HCT116 (cell line): ENCODE results near the gene LAMC3. TPM values are rescaled to one million over a fixed set of nuclear protein-coding genes. Genes with fewer than 3 reads are reported as not detected.

Experiments used
- ATAC-seq: fragments of 200-7000 bp; cut with Tn5 transposase; 2 replicates; pipeline ENCODE4 v1.9.1; 2020; ENCODE audit warnings: mild to moderate bottlenecking, moderate library complexity
- BruUV-seq: library from RNA; stranded (reverse); fragments of 400-500 nt; replicated peaks from 2 replicates; lab custom pipeline; 2021; lab: Mats Ljungman, UMichigan
- CTCF ChIA-PET: fragments of 300-600 bp; sonication (Branson Sonifier 250); formaldehyde crosslinking; loops from one replicate; lab custom pipeline; 2021; ENCODE audit warnings: antibody characterized with exemption; lab: Charles Lee
- POLR2A ChIA-PET: fragments of 300-600, 350-600 bp; sonication (Branson Sonifier 250); formaldehyde crosslinking; loops from one replicate; lab custom pipeline; 2021; ENCODE audit warnings: antibody characterized with exemption; lab: Charles Lee
- RAD21 ChIA-PET, 2 experiments: fragments of 300-600 bp; sonication (Branson Sonifier 250); formaldehyde crosslinking; loops; one replicate each; lab custom pipeline; 2023; ENCODE audit warnings: low total read pairs in 2 of 2; ENCODE audit not compliant: uncharacterized antibody in 2 of 2, unreplicated experiment in 2 of 2, low non-redundant PET in 1 of 2; lab: Charles Lee
- DNase-seq: peaks from one replicate; pipeline ENCODE4 v3.0.0-alpha.2; 2010; ENCODE audit warnings: low read depth, low spot score
- H2AFZ ChIP-seq: fragments of 200-600 bp; shearing (Covaris generic), sonication (generic); 2 replicates; pipeline ENCODE4 v1.6.1; 2017; ENCODE audit warnings: low read depth, mixed run types, mixed read lengths, antibody characterized with exemption, low read length; ENCODE audit not compliant: poor library complexity, severe bottlenecking
- H3K27ac ChIP-seq: 2 replicates; pipeline ENCODE4 v1.5.1; 2012; ENCODE audit warnings: low read depth, low read length
- H3K27me3 ChIP-seq: fragments of 200-600 bp; sonication (generic); 2 replicates; pipeline ENCODE4 v1.6.1; 2016; ENCODE audit warnings: mixed run types, low read length, mixed read lengths; ENCODE audit not compliant: insufficient read depth
- H3K36me3 ChIP-seq, 2 experiments: fragments of 200-500 bp in 1 of 2; fragments of 200-600 bp in 1 of 2; sonication (Bioruptor generic) in 1 of 2; sonication (generic) in 1 of 2; 2 replicates each; pipeline versions ENCODE4 v1.5.1 to v1.6.1; 2014 to 2016; ENCODE audit warnings: low read length in 2 of 2, inconsistent platforms in 1 of 2, mixed read lengths in 1 of 2, mixed run types in 1 of 2; ENCODE audit not compliant: insufficient read depth in 2 of 2, control insufficient read depth in 1 of 2
- H3K4me1 ChIP-seq, 2 experiments: fragments of 200-600 bp in 1 of 2; sonication (generic) in 1 of 2; 2 replicates each; pipeline versions ENCODE4 v1.5.1 to v1.6.1; 2012 to 2017; ENCODE audit warnings: low read length in 2 of 2, inconsistent platforms in 1 of 2, mild to moderate bottlenecking in 1 of 2, mixed read lengths in 1 of 2, mixed run types in 1 of 2, moderate library complexity in 1 of 2; ENCODE audit not compliant: insufficient read depth in 2 of 2, control insufficient read depth in 1 of 2
- H3K4me2 ChIP-seq: fragments of 200-600 bp; sonication (generic); 2 replicates; pipeline ENCODE4 v1.6.1; 2017; ENCODE audit warnings: mixed run types, low read length, mixed read lengths
- H3K4me3 ChIP-seq, 2 experiments: fragments of 200-600 bp in 1 of 2; sonication (generic) in 1 of 2; replicated peaks in 1 of 2; 2 replicates each; pipeline ENCODE4 v1.5.1; 2011 to 2016; ENCODE audit warnings: low read length in 2 of 2, control low read depth in 1 of 2, low read depth in 1 of 2, mild to moderate bottlenecking in 1 of 2, mixed read lengths in 1 of 2, mixed run types in 1 of 2
- H3K79me2 ChIP-seq: fragments of 200-600 bp; sonication (generic); 2 replicates; pipeline ENCODE4 v1.6.1; 2017; ENCODE audit warnings: mild to moderate bottlenecking, mixed run types, low read length, moderate library complexity, mixed read lengths; ENCODE audit not compliant: insufficient read depth
- H3K9ac ChIP-seq: fragments of 200-600 bp; sonication (generic); 2 replicates; pipeline ENCODE4 v1.6.1; 2016; ENCODE audit warnings: low read length, mixed read lengths
- H3K9me2 ChIP-seq: fragments of 200-600 bp; sonication (generic), shearing (Covaris generic); 2 replicates; pipeline ENCODE4 v1.6.1; 2017; ENCODE audit warnings: mixed run types, mild to moderate bottlenecking, moderate library complexity; ENCODE audit not compliant: insufficient read depth
- H3K9me3 ChIP-seq, 2 experiments: fragments of 200-500 bp in 1 of 2; fragments of 200-600 bp in 1 of 2; sonication (Bioruptor generic) in 1 of 2; sonication (generic) in 1 of 2; 2 replicates each; pipeline ENCODE4 v1.6.1; 2014 to 2017; ENCODE audit warnings: low read length in 2 of 2, mixed read lengths in 2 of 2, inconsistent platforms in 1 of 2, low read depth in 1 of 2, mild to moderate bottlenecking in 1 of 2, mixed run types in 1 of 2, moderate library complexity in 1 of 2; ENCODE audit not compliant: control insufficient read depth in 1 of 2, insufficient read depth in 1 of 2
- H4K20me1 ChIP-seq: fragments of 200-600 bp; sonication (generic), shearing (Covaris generic); 2 replicates; pipeline ENCODE4 v1.6.1; 2017; ENCODE audit warnings: mixed run types, mild to moderate bottlenecking, moderate library complexity; ENCODE audit not compliant: insufficient read depth
- ATF3 ChIP-seq: IDR thresholded peaks from 2 replicates; pipeline ENCODE4 v1.6.1; 2012
- CBX3 ChIP-seq: IDR thresholded peaks from 2 replicates; pipeline ENCODE4 v1.6.1; 2012; ENCODE audit warnings: low read depth
- EZH2 ChIP-seq: fragments of 200-600 bp; sonication (generic); IDR thresholded peaks from 2 replicates; pipeline ENCODE4 v1.6.1; 2017; ENCODE audit warnings: antibody characterized with exemption, mixed run types
- EZH2phosphoT487 ChIP-seq: fragments of 200-600 bp; IDR thresholded peaks from 2 replicates; pipeline ENCODE4 v1.6.1; 2018; ENCODE audit warnings: antibody characterized with exemption, borderline replicate concordance
- JUND ChIP-seq: IDR thresholded peaks from 2 replicates; pipeline ENCODE4 v1.6.1; 2012
- MAX ChIP-seq: IDR thresholded peaks from 2 replicates; pipeline ENCODE4 v1.6.1; 2012
- POLR2AphosphoS5 ChIP-seq: IDR thresholded peaks from 2 replicates; pipeline ENCODE4 v1.6.1; 2011; ENCODE audit warnings: mild to moderate bottlenecking, low read depth, low read length, moderate library complexity
- RAD21 ChIP-seq: IDR thresholded peaks from 2 replicates; pipeline ENCODE4 v1.6.1; 2012; ENCODE audit warnings: low read depth, mild to moderate bottlenecking
- REST ChIP-seq: IDR thresholded peaks from 2 replicates; pipeline ENCODE4 v1.6.1; 2012; ENCODE audit warnings: low read depth
- SIN3A ChIP-seq: IDR thresholded peaks from 2 replicates; pipeline ENCODE4 v1.6.1; 2012; ENCODE audit warnings: low read depth
- SP1 ChIP-seq: IDR thresholded peaks from 2 replicates; pipeline ENCODE4 v1.6.1; 2012; ENCODE audit warnings: low read depth
- SRF ChIP-seq: IDR thresholded peaks from 2 replicates; pipeline ENCODE4 v1.6.1; 2012; ENCODE audit warnings: low read depth
- TCF7L2 ChIP-seq: IDR thresholded peaks from 2 replicates; pipeline ENCODE4 v1.7.0; 2011; ENCODE audit warnings: borderline replicate concordance, inconsistent platforms; ENCODE audit not compliant: insufficient read depth, insufficient read length; ENCODE audit errors: extremely low read depth
- ZBTB33 ChIP-seq: IDR thresholded peaks from 2 replicates; pipeline ENCODE4 v1.6.1; 2011; ENCODE audit warnings: mild to moderate bottlenecking, low read length, moderate library complexity; ENCODE audit not compliant: insufficient replicate concordance; ENCODE audit errors: extremely low read depth
- ZFX ChIP-seq: fragments of 450-650 bp; IDR thresholded peaks from 2 replicates; pipeline ENCODE4 v1.6.1; 2017
- ZNF274 ChIP-seq: fragments of 200-500 bp; sonication (Bioruptor generic); IDR thresholded peaks from 2 replicates; pipeline ENCODE4 v1.6.1; 2014; ENCODE audit warnings: mild to moderate bottlenecking, low read depth, low read length, inconsistent platforms
- intact Hi-C: fragments of 100-400 bp; cut with micrococcal nuclease; formaldehyde crosslinking; loops from 2 replicates; pipeline ENCODE4 v1.10.0; 2022
- total RNA-seq: library from RNA; stranded (reverse); gene quantifications from one replicate; pipeline ENCODE4 v1.2.1, GENCODE V29; 2021; ENCODE audit not compliant: unreplicated experiment

The LAMC3 gene
- total RNA-seq, 1 experiment from 2014 or later, result 7.7 TPM

- POLR2A ChIA-PET, result no interaction called here
- Histone ChIP-seq H3K27me3 (no peaks in the 10 kb centered on the region), H3K4me1 (no peaks in the 10 kb centered on the region), H3K79me2 (no peaks in the 10 kb centered on the region), H3K36me3 (no peaks in the 10 kb centered on the region), H2AFZ (no peak overlapping the region), H4K20me1 (no peaks in the 10 kb centered on the region), H3K27ac (no peak overlapping the region), H3K9me3 (no peaks in the 10 kb centered on the region), H3K4me3 (no peak overlapping the region), H3K9me2 (no peaks in the 10 kb centered on the region), H3K4me2 (no peak overlapping the region), H3K9ac (no peak overlapping the region)
- TF ChIP-seq TCF7L2, result no peak
- TF ChIP-seq ZNF274, result no peak
- TF ChIP-seq ZBTB33, result no peak
- TF ChIP-seq SIN3A, result no peak
- TF ChIP-seq CBX3, result no peak
- no peak for TF ChIP-seq POLR2AphosphoS5
- no peak for TF ChIP-seq EZH2phosphoT487
- no peak for TF ChIP-seq EZH2
- TF ChIP-seq JUND, result no peak
- TF ChIP-seq SP1, result no peak
- TF ChIP-seq MAX, result no peak
- TF ChIP-seq ZFX, result no peak
- no peak for TF ChIP-seq SRF
- TF ChIP-seq ATF3, result no peak
- no peak for TF ChIP-seq REST
- TF ChIP-seq RAD21, result no peak
- CTCF ChIA-PET, result interaction anchor here (1.8 kb wide), 1 partner anchor 20 kb away, joined by 5 read pairs; no protein-coding TSS in a partner anchor
- RAD21 ChIA-PET, result no interaction called here
- intact Hi-C loops, result no loop called here
- ATAC-seq (no peak), DNase-seq (no peak)
- no TSS peak for BruUV-seq
Measured at GRCh38 chr9:131025953-131026858, 17.2 kb downstream of the LAMC3 start.
